Neural progenitor cell (in vitro differentiated cells): Measurements from ENCODE around the gene DRAXIN. TPM values are rescaled to one million over a fixed set of nuclear protein-coding genes. Genes with fewer than 3 reads are reported as not detected.

Experiments
- DNase-seq: peaks from one replicate; pipeline ENCODE4 v3.0.0-alpha.2; 2016; ENCODE audit warnings: low spot score
- H2AFZ ChIP-seq: fragments of 200-600 bp; sonication (generic); replicated peaks from 2 replicates; pipeline ENCODE4 v1.6.1; 2016; ENCODE audit warnings: antibody characterized with exemption
- H3F3A ChIP-seq: fragments of 200-600 bp; sonication (generic); 2 replicates; pipeline ENCODE4 v1.6.1; 2016; ENCODE audit warnings: antibody characterized with exemption, low read depth
- H3K27ac ChIP-seq: fragments of 200-600 bp; sonication (generic); 2 replicates; pipeline ENCODE4 v1.5.1; 2016; ENCODE audit warnings: mild to moderate bottlenecking
- H3K27me3 ChIP-seq: fragments of 200-600 bp; sonication (generic); 2 replicates; pipeline ENCODE4 v1.6.1; 2016; ENCODE audit warnings: mild to moderate bottlenecking, moderate library complexity
- H3K36me3 ChIP-seq: fragments of 200-600 bp; sonication (generic); 2 replicates; pipeline ENCODE4 v1.5.1; 2016
- H3K4me1 ChIP-seq: fragments of 200-600 bp; sonication (generic); 2 replicates; pipeline ENCODE4 v1.6.1; 2016; ENCODE audit warnings: mixed run types
- H3K4me2 ChIP-seq: fragments of 200-600 bp; sonication (generic); 2 replicates; pipeline ENCODE4 v1.6.1; 2016
- H3K4me3 ChIP-seq: fragments of 200-600 bp; sonication (generic); 2 replicates; pipeline ENCODE4 v1.5.1; 2016
- H3K79me2 ChIP-seq: fragments of 200-600 bp; sonication (generic); 2 replicates; pipeline ENCODE4 v1.6.1; 2016; ENCODE audit warnings: low read depth
- H3K9ac ChIP-seq: fragments of 200-600 bp; sonication (generic); 2 replicates; pipeline ENCODE4 v1.6.1; 2016
- H3K9me3 ChIP-seq: fragments of 200-600 bp; sonication (generic); 2 replicates; pipeline ENCODE4 v1.5.1; 2016; ENCODE audit warnings: low read depth
- H4K20me1 ChIP-seq: fragments of 200-600 bp; sonication (generic); 2 replicates; pipeline ENCODE4 v1.6.1; 2016; ENCODE audit warnings: low read depth
- H3K27ac Mint-ChIP-seq: 3 replicates; pipeline ENCODE4 v1.8.0; 2021; ENCODE audit warnings: mixed read lengths
- H3K27me3 Mint-ChIP-seq: 2 replicates; pipeline ENCODE4 v1.8.0; 2022; ENCODE audit warnings: low read depth, mild to moderate bottlenecking, inconsistent platforms, moderate library complexity, mixed read lengths; ENCODE audit not compliant: insufficient read depth
- H3K36me3 Mint-ChIP-seq: 3 replicates; pipeline ENCODE4 v1.8.0; 2021; ENCODE audit warnings: mixed read lengths
- H3K4me1 Mint-ChIP-seq: 3 replicates; pipeline ENCODE4 v1.8.0; 2021; ENCODE audit warnings: mixed read lengths
- H3K4me3 Mint-ChIP-seq: 3 replicates; pipeline ENCODE4 v1.8.0; 2021; ENCODE audit warnings: mild to moderate bottlenecking, moderate library complexity, mixed read lengths
- H3K9me3 Mint-ChIP-seq: 3 replicates; pipeline ENCODE4 v1.8.0; 2020; ENCODE audit warnings: mixed read lengths
- CTCF ChIP-seq: fragments of 200-600 bp; sonication (generic); IDR thresholded peaks from 2 replicates; pipeline ENCODE4 v1.5.1; 2017; ENCODE audit warnings: antibody characterized with exemption, mild to moderate bottlenecking
- EZH2 ChIP-seq: fragments of 200-600 bp; sonication (generic); IDR thresholded peaks from 2 replicates; pipeline ENCODE4 v1.6.1; 2017; ENCODE audit warnings: antibody characterized with exemption, mild to moderate bottlenecking, moderate library complexity
- EZH2phosphoT487 ChIP-seq: fragments of 200-600 bp; sonication (generic); IDR thresholded peaks from 2 replicates; pipeline ENCODE4 v1.6.1; 2017; ENCODE audit warnings: antibody characterized with exemption
- total RNA-seq: library from RNA; depleted of rRNA; stranded (reverse); fragments of >200 nt; gene quantifications from 2 replicates; pipeline ENCODE4 v1.2.3, GENCODE V29; 2015; ENCODE audit warnings: low replicate concordance

Gene DRAXIN
- total RNA-seq, 1 donor from 2014 or later: 27.1 TPM

GRCh38 chr1:11654939-11655808 is 36.3 kb upstream of the DRAXIN start:
- TF ChIP-seq EZH2phosphoT487 (no peak), CTCF (peak; percentile 5), EZH2 (no peak)
- Mint-ChIP-seq H3K27ac (no peak overlapping the region), H3K9me3 (peaks cover 2% of the 10 kb centered on the region), H3K36me3 (no peaks in the 10 kb centered on the region), H3K4me3 (peak overlapping the region; percentile 87), H3K27me3 (peaks cover 27% of the 10 kb centered on the region), H3K4me1 (peaks cover 12% of the 10 kb centered on the region)
- Histone ChIP-seq H4K20me1 (peaks cover 4% of the 10 kb centered on the region), H3K27ac (no peak overlapping the region), H3K79me2 (no peaks in the 10 kb centered on the region), H3K4me1 (peaks cover 7% of the 10 kb centered on the region), H3F3A (peaks cover 30% of the 10 kb centered on the region), H2AFZ (peak overlapping the region; percentile 44), H3K9ac (no peak overlapping the region), H3K9me3 (no peaks in the 10 kb centered on the region), H3K4me3 (peak overlapping the region; percentile 83), H3K27me3 (peaks cover 55% of the 10 kb centered on the region), H3K36me3 (no peaks in the 10 kb centered on the region), H3K4me2 (peak overlapping the region; percentile 94)
- peak; percentile 28 for DNase-seq

DNA sequence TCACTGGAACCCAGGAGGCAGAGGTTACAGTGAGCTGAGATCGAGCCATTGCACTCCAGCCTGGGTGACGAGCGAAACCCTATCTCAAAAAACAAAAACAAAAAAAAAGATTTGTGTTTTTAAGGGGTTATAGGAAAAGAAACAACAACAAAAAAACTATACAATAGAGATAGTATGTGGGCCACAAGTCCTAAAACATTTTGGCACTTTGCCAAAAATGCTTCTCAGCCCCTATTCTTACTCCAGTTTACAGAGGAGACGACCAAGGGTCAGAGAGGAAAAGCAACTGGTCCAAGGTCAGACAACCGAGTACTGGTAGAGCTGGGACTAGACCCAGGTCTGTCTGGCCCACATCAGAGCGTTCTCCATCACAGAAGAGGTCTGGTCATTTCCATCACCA is 33.9 kb upstream of the DRAXIN start:
- Histone ChIP-seq H4K20me1 (no peaks in the 10 kb centered on the region), H3K27ac (no peak overlapping the region), H3K4me2 (no peak overlapping the region), H3K79me2 (no peaks in the 10 kb centered on the region), H3F3A (peaks cover 19% of the 10 kb centered on the region), H3K9ac (no peak overlapping the region), H3K27me3 (peaks cover 30% of the 10 kb centered on the region), H3K9me3 (no peaks in the 10 kb centered on the region), H3K4me3 (no peak overlapping the region), H2AFZ (no peak overlapping the region), H3K36me3 (no peaks in the 10 kb centered on the region), H3K4me1 (peaks cover 7% of the 10 kb centered on the region)
- Mint-ChIP-seq H3K9me3 (no peaks in the 10 kb centered on the region), H3K36me3 (peaks cover 3% of the 10 kb centered on the region), H3K27ac (no peak overlapping the region), H3K4me3 (no peak overlapping the region), H3K27me3 (peaks cover 16% of the 10 kb centered on the region), H3K4me1 (peaks cover 10% of the 10 kb centered on the region)
- TF ChIP-seq CTCF: no peak
- TF ChIP-seq EZH2: no peak
- no peak for TF ChIP-seq EZH2phosphoT487
- no peak for DNase-seq

GRCh38 chr1:11658542-11658941 is 33.0 kb upstream of the DRAXIN start:
- Histone ChIP-seq H3K36me3 (no peaks in the 10 kb centered on the region), H4K20me1 (peaks cover 7% of the 10 kb centered on the region)
- no peak overlapping the region for H3K27ac Mint-ChIP-seq

More at GRCh38 chr1:11658542-11658941, 33.0 kb upstream of the DRAXIN start:
- Histone ChIP-seq H3K9me3 (no peaks in the 10 kb centered on the region), H2AFZ (no peak overlapping the region), H3F3A (peaks cover 18% of the 10 kb centered on the region), H3K4me1 (peaks cover 7% of the 10 kb centered on the region), H3K9ac (no peak overlapping the region), H3K79me2 (no peaks in the 10 kb centered on the region), H3K4me3 (no peak overlapping the region), H3K27ac (no peak overlapping the region), H3K27me3 (peaks cover 27% of the 10 kb centered on the region), H3K4me2 (no peak overlapping the region)
- H3K27me3 Mint-ChIP-seq: peaks cover 14% of the 10 kb centered on the region
- no peak for DNase-seq
- no peak overlapping the region for H3K4me3 Mint-ChIP-seq
- no peaks in the 10 kb centered on the region for H3K9me3 Mint-ChIP-seq
- H3K36me3 Mint-ChIP-seq: peaks cover 3% of the 10 kb centered on the region
- TF ChIP-seq CTCF (no peak), EZH2 (no peak), EZH2phosphoT487 (no peak)
- peaks cover 13% of the 10 kb centered on the region for H3K4me1 Mint-ChIP-seq
